ENCODE data around the gene BBS5.

- TF ChIP-seq, protein P1, sequence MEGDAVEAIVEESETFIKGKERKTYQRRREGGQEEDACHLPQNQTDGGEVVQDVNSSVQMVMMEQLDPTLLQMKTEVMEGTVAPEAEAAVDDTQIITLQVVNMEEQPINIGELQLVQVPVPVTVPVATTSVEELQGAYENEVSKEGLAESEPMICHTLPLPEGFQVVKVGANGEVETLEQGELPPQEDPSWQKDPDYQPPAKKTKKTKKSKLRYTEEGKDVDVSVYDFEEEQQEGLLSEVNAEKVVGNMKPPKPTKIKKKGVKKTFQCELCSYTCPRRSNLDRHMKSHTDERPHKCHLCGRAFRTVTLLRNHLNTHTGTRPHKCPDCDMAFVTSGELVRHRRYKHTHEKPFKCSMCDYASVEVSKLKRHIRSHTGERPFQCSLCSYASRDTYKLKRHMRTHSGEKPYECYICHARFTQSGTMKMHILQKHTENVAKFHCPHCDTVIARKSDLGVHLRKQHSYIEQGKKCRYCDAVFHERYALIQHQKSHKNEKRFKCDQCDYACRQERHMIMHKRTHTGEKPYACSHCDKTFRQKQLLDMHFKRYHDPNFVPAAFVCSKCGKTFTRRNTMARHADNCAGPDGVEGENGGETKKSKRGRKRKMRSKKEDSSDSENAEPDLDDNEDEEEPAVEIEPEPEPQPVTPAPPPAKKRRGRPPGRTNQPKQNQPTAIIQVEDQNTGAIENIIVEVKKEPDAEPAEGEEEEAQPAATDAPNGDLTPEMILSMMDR (IDR thresholded peaks at IDR 0.05): no peak
- no peak for TF ChIP-seq CEBPB (IDR thresholded peaks at IDR 0.05)
- TF ChIP-seq CHD2 (IDR thresholded peaks at IDR 0.05; ENCODE audit: low read length, partially characterized antibody): no peak
These were observed 10.5 kb upstream of the BBS5 start for GRCh38 chr2:169468841-169469240.
